Gastrocnemius medialis (tissue), 4 donors: Measurements from ENCODE around the gene CWC22.

Experiments used
- CTCF ChIP-seq, 5 experiments: fragments of 450-650 bp in 3 of 5; fragments of 200-600 bp in 2 of 5; sonication (generic) in 2 of 5; IDR thresholded peaks in 4 of 5; conservative IDR thresholded peaks in 1 of 5; 1 replicate in 4 of 5; 2 replicates in 1 of 5; pipeline ENCODE4 v1.5.1; 2016 to 2019; ENCODE audit warnings: antibody characterized with exemption in 5 of 5, mild to moderate bottlenecking in 3 of 5, moderate library complexity in 3 of 5
- POLR2A ChIP-seq, 2 donors: fragments of 450-650 bp; IDR thresholded peaks; one replicate each; pipeline ENCODE4 v1.6.1; 2017; ENCODE audit warnings: antibody characterized with exemption in 2 of 2, mild to moderate bottlenecking in 2 of 2, moderate library complexity in 2 of 2

GRCh38 chr2:180021850-180022249 is 14.8 kb upstream of the CWC22 start:
- no peak for TF ChIP-seq CTCF (IDR thresholded peaks at IDR 0.05 in 4 of 5, conservative IDR thresholded peaks at IDR 0.05 in 1 of 5)
- TF ChIP-seq POLR2A (IDR thresholded peaks at IDR 0.05) = no peak
